HepG2 (cell line): ENCODE measurements around the gene ORMDL3. TPM values are rescaled to one million over a fixed set of nuclear protein-coding genes. Genes with fewer than 3 reads are reported as not detected.

Experiments
- AGO1 ChIP-seq: fragments of 200-400 bp; formaldehyde crosslinking; IDR thresholded peaks from 2 replicates; pipeline ENCODE4 v1.6.1; 2017; ENCODE audit warnings: mild to moderate bottlenecking, low read depth, low read length, moderate library complexity; ENCODE audit not compliant: poor library complexity, severe bottlenecking
- ARID2 ChIP-seq: sonication (generic); formaldehyde crosslinking; IDR thresholded peaks from 2 replicates; pipeline ENCODE4 v1.8.1; 2022; ENCODE audit warnings: mild to moderate bottlenecking, missing genetic modification reagents, borderline replicate concordance
- CHD2 ChIP-seq: IDR thresholded peaks from 2 replicates; pipeline ENCODE4 v1.6.1; 2011; ENCODE audit warnings: low read depth, low read length, improper control_type of control experiment
- ELF3 ChIP-seq: IDR thresholded peaks from 2 replicates; pipeline ENCODE4 v1.6.1; 2016; ENCODE audit warnings: missing genetic modification reagents, missing compliant biosample characterization
- ESRRA ChIP-seq: sonication (generic); formaldehyde crosslinking; IDR thresholded peaks from 2 replicates; pipeline ENCODE4 v1.5.1; 2020; ENCODE audit warnings: mild to moderate bottlenecking, low read depth, missing genetic modification reagents
- FOXK1 ChIP-seq: sonication (generic); formaldehyde crosslinking; IDR thresholded peaks from 2 replicates; pipeline ENCODE4 v1.4.0; 2020; ENCODE audit warnings: low read depth, missing genetic modification reagents, borderline replicate concordance
- HNRNPL ChIP-seq: fragments of 200-400 bp; formaldehyde crosslinking; IDR thresholded peaks from 2 replicates; pipeline ENCODE4 v1.6.1; 2017; ENCODE audit warnings: mild to moderate bottlenecking, low read depth, low read length
- ISX ChIP-seq: sonication (generic); formaldehyde crosslinking; conservative IDR thresholded peaks from 2 replicates; pipeline ENCODE4 v1.5.0; 2020; ENCODE audit warnings: missing genetic modification reagents
- LCORL ChIP-seq, 2 experiments: fragments of 450-650 bp in 1 of 2; sonication (generic) in 1 of 2; formaldehyde crosslinking in 1 of 2; IDR thresholded peaks; 2 replicates each; pipeline versions ENCODE4 v1.5.0 to v1.6.1; 2017 to 2020; ENCODE audit warnings: antibody characterized with exemption in 1 of 2, missing genetic modification reagents in 1 of 2
- MIER3 ChIP-seq: IDR thresholded peaks from 2 replicates; pipeline ENCODE4 v1.6.1; 2016; ENCODE audit warnings: missing compliant biosample characterization, borderline replicate concordance
- ZFYVE20 ChIP-seq: sonication (generic); formaldehyde crosslinking; IDR thresholded peaks from 2 replicates; pipeline ENCODE4 v1.8.0; 2023; ENCODE audit warnings: low read depth, mild to moderate bottlenecking, moderate library complexity, missing genetic modification reagents, borderline replicate concordance
- ZKSCAN8 ChIP-seq: IDR thresholded peaks from 2 replicates; pipeline ENCODE4 v1.6.1; 2016; ENCODE audit warnings: borderline replicate concordance, missing genetic modification reagents, missing compliant biosample characterization
- ZMAT3 ChIP-seq: sonication (generic); formaldehyde crosslinking; conservative IDR thresholded peaks from 2 replicates; pipeline ENCODE4 v1.7.0; 2021; ENCODE audit warnings: missing genetic modification reagents
- ZNF24 ChIP-seq: fragments of 450-650 bp; IDR thresholded peaks from 2 replicates; pipeline ENCODE4 v1.6.1; 2017; ENCODE audit warnings: antibody characterized with exemption, mild to moderate bottlenecking
- ZNF296 ChIP-seq: sonication (generic); formaldehyde crosslinking; conservative IDR thresholded peaks from 2 replicates; pipeline ENCODE4 v1.5.0; 2020; ENCODE audit warnings: mild to moderate bottlenecking, missing genetic modification reagents
- ZNF343 ChIP-seq: sonication (generic); formaldehyde crosslinking; IDR thresholded peaks from 2 replicates; pipeline ENCODE4 v1.4.0; 2020; ENCODE audit warnings: mild to moderate bottlenecking, missing genetic modification reagents
- ZNF496 ChIP-seq: sonication (generic); formaldehyde crosslinking; IDR thresholded peaks from 2 replicates; pipeline ENCODE4 v1.8.1; 2023; ENCODE audit warnings: mild to moderate bottlenecking, moderate library complexity, missing genetic modification reagents; ENCODE audit not compliant: insufficient replicate concordance
- ZNF839 ChIP-seq: sonication (generic); formaldehyde crosslinking; IDR thresholded peaks from 2 replicates; pipeline ENCODE4 v1.4.0; 2020; ENCODE audit warnings: missing genetic modification reagents, mild to moderate bottlenecking, borderline replicate concordance
- polyA plus RNA-seq, 8 experiments: library from polyadenylated mRNA; depleted of rRNA in 3 of 8; stranded (reverse) in 7 of 8; unstranded in 1 of 8; fragments of >200 nt; fragmentation: Illumina TruSeq in 4 of 8; extraction: Trizol in 4 of 8; gene quantifications; 2 replicates each; pipeline versions ENCODE4 v1.2.1 to v1.2.3, GENCODE V29; 2011 to 2016; ENCODE audit warnings: low read depth in 4 of 8, missing spikeins in 1 of 8, mixed read lengths in 1 of 8; ENCODE audit not compliant: insufficient read depth in 1 of 8
- total RNA-seq, 5 experiments: library from RNA; depleted of rRNA; stranded (reverse); fragments of >200 nt; fragmentation: Illumina TruSeq; extraction: Trizol; gene quantifications; 2 replicates each; pipeline ENCODE4 v1.2.3, GENCODE V29; 2016; ENCODE audit warnings: low read depth in 1 of 5
- TF ChIP-seq, protein P1 (sequence below): IDR thresholded peaks from 2 replicates; pipeline ENCODE4 v1.6.1; 2016; ENCODE audit warnings: missing compliant biosample characterization, missing genetic modification reagents, borderline replicate concordance
- TF ChIP-seq, protein P2 (sequence below): sonication (generic); formaldehyde crosslinking; IDR thresholded peaks from 2 replicates; pipeline ENCODE4 v1.4.0; 2020; ENCODE audit warnings: mild to moderate bottlenecking, missing genetic modification reagents
- TF ChIP-seq, protein P3 (sequence below): sonication (generic); formaldehyde crosslinking; conservative IDR thresholded peaks from 2 replicates; pipeline ENCODE4 v1.8.1; 2023; ENCODE audit warnings: missing genetic modification reagents
- TF ChIP-seq, protein P4 (sequence below): sonication (generic); formaldehyde crosslinking; IDR thresholded peaks from 2 replicates; pipeline ENCODE4 v1.4.0; 2020; ENCODE audit warnings: mild to moderate bottlenecking, missing genetic modification reagents
- TF ChIP-seq, protein P5 (sequence below): sonication (generic); formaldehyde crosslinking; IDR thresholded peaks from 2 replicates; pipeline ENCODE4 v1.4.0; 2020; ENCODE audit warnings: missing genetic modification reagents
- TF ChIP-seq, protein P6 (sequence below): sonication (generic); formaldehyde crosslinking; IDR thresholded peaks from 2 replicates; pipeline ENCODE4 v1.8.0; 2022; ENCODE audit warnings: low read depth, missing genetic modification reagents

The ORMDL3 gene
- total and polyA plus RNA-seq, 2 of the 13 experiments (the other 11 are each of a cell fraction or from before 2014, with no cell fraction given) = 181 to 384 TPM

DNA sequence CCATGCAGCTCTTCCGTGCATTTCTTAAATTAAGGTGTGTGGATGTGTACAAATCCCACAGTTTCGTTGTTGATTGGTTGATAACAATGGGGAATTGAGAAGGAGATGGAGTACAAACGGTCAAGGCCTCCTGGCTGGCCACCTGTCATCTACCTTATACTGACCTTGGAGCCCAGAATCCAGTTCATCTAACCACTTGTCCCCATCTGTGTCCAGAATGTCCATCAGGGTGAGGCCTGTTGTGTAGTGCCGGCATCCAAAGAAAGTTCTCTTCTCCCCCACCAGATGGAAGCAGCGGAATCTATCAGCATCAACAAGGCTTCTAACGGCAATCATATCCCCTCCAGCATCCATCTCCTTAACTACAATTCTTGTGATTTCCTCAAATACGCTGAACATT lies 10.5 kb downstream of the ORMDL3 start (continued):
- no peak for TF ChIP-seq ISX
- TF ChIP-seq ESRRA = no peak
- no peak for TF ChIP-seq ARID2 (CRISPR knock-in tag)
- no peak for TF ChIP-seq ZMAT3
- TF ChIP-seq LCORL (IDR thresholded peaks at IDR 0.05) = no peak
- no peak; the same call in 1 of the 2 replicates for TF ChIP-seq LCORL (CRISPR knock-in tag; IDR thresholded peaks at IDR 0.05)
- TF ChIP-seq, protein P1, sequence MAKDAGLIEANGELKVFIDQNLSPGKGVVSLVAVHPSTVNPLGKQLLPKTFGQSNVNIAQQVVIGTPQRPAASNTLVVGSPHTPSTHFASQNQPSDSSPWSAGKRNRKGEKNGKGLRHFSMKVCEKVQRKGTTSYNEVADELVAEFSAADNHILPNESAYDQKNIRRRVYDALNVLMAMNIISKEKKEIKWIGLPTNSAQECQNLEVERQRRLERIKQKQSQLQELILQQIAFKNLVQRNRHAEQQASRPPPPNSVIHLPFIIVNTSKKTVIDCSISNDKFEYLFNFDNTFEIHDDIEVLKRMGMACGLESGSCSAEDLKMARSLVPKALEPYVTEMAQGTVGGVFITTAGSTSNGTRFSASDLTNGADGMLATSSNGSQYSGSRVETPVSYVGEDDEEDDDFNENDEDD = no peak
- TF ChIP-seq, protein P2, sequence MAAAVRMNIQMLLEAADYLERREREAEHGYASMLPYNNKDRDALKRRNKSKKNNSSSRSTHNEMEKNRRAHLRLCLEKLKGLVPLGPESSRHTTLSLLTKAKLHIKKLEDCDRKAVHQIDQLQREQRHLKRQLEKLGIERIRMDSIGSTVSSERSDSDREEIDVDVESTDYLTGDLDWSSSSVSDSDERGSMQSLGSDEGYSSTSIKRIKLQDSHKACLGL (CRISPR knock-in tag) = no peak
- no peak for TF ChIP-seq ZNF296 (CRISPR knock-in tag)
- peak; percentile 57; the same call in 1 of the 2 replicates for TF ChIP-seq FOXK1 (CRISPR knock-in tag)
- no peak for TF ChIP-seq CHD2
- TF ChIP-seq ZNF839 (CRISPR knock-in tag) = no peak
- TF ChIP-seq, protein P3, sequence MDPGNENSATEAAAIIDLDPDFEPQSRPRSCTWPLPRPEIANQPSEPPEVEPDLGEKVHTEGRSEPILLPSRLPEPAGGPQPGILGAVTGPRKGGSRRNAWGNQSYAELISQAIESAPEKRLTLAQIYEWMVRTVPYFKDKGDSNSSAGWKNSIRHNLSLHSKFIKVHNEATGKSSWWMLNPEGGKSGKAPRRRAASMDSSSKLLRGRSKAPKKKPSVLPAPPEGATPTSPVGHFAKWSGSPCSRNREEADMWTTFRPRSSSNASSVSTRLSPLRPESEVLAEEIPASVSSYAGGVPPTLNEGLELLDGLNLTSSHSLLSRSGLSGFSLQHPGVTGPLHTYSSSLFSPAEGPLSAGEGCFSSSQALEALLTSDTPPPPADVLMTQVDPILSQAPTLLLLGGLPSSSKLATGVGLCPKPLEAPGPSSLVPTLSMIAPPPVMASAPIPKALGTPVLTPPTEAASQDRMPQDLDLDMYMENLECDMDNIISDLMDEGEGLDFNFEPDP = 0 out of 2 replicates have a peak, but pooled peaks have one; percentile 61
- TF ChIP-seq, protein P4, sequence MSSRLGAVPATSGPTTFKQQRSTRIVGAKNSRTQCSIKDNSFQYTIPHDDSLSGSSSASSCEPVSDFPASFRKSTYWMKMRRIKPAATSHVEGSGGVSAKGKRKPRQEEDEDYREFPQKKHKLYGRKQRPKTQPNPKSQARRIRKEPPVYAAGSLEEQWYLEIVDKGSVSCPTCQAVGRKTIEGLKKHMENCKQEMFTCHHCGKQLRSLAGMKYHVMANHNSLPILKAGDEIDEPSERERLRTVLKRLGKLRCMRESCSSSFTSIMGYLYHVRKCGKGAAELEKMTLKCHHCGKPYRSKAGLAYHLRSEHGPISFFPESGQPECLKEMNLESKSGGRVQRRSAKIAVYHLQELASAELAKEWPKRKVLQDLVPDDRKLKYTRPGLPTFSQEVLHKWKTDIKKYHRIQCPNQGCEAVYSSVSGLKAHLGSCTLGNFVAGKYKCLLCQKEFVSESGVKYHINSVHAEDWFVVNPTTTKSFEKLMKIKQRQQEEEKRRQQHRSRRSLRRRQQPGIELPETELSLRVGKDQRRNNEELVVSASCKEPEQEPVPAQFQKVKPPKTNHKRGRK (CRISPR knock-in tag) = no peak
- TF ChIP-seq ZFYVE20 = no peak
- TF ChIP-seq ZKSCAN8 = no peak
- TF ChIP-seq ZNF343 (CRISPR knock-in tag) = no peak
- TF ChIP-seq ZNF24 = no peak
- no peak for TF ChIP-seq ZNF496 (CRISPR knock-in tag)
- no peak for TF ChIP-seq AGO1
- TF ChIP-seq, protein P5, sequence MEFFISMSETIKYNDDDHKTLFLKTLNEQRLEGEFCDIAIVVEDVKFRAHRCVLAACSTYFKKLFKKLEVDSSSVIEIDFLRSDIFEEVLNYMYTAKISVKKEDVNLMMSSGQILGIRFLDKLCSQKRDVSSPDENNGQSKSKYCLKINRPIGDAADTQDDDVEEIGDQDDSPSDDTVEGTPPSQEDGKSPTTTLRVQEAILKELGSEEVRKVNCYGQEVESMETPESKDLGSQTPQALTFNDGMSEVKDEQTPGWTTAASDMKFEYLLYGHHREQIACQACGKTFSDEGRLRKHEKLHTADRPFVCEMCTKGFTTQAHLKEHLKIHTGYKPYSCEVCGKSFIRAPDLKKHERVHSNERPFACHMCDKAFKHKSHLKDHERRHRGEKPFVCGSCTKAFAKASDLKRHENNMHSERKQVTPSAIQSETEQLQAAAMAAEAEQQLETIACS (CRISPR knock-in tag) = no peak
- TF ChIP-seq, protein P6, sequence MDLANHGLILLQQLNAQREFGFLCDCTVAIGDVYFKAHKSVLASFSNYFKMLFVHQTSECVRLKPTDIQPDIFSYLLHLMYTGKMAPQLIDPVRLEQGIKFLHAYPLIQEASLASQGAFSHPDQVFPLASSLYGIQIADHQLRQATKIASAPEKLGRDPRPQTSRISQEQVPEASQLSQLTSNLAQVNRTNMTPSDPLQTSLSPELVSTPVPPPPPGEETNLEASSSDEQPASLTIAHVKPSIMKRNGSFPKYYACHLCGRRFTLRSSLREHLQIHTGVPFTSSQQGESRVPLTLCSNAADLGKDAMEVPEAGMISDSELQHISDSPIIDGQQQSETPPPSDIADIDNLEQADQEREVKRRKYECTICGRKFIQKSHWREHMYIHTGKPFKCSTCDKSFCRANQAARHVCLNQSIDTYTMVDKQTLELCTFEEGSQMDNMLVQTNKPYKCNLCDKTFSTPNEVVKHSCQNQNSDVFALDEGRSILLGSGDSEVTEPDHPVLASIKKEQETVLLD = no peak
- no peak for TF ChIP-seq MIER3 (CRISPR knock-in tag)
- no peak for TF ChIP-seq HNRNPL
- TF ChIP-seq ELF3 (CRISPR knock-in tag) = 0 out of 2 replicates have a peak, but pooled peaks have one; percentile 24
